ENCODE data around the gene PI4K2A.

Gene PI4K2A

GRCh38 chr10:97686962-97687784, 46.7 kb downstream of the PI4K2A start, which contains the start of gene AVPI1 (continued):
- no peak for TF ChIP-seq ZNF776 (tag by site-specific recombination; IDR thresholded peaks at IDR 0.05; ENCODE audit: borderline replicate concordance)
- no peak for TF ChIP-seq ZNF837 (tag by site-specific recombination; IDR thresholded peaks at IDR 0.05)
- TF ChIP-seq ZNF580 (tag by site-specific recombination; IDR thresholded peaks at IDR 0.05), result no peak
- TF ChIP-seq ZSCAN5A (tag by site-specific recombination; IDR thresholded peaks at IDR 0.05), result peak; percentile 71
- TF ChIP-seq ZNF175 (tag by site-specific recombination; IDR thresholded peaks at IDR 0.05), result no peak
- peak; percentile 23; the same call in 1 of the 2 replicates for TF ChIP-seq ZNF513 (tag by site-specific recombination; IDR thresholded peaks at IDR 0.05)
- TF ChIP-seq ZNF521 (tag by site-specific recombination; IDR thresholded peaks at IDR 0.05), result no peak
- TF ChIP-seq ZBTB21 (tag by site-specific recombination; IDR thresholded peaks at IDR 0.05), result peak; percentile 73
- TF ChIP-seq ZNF596 (tag by site-specific recombination; IDR thresholded peaks at IDR 0.05), result peak; percentile 57

GRCh38 chr10:97687785-97688781, 47.6 kb downstream of the PI4K2A start:
- POLR2A ChIA-PET, result interaction anchor here (0.5 to 3.4 kb wide), 16 partner anchors 10 to 201 kb away, joined by 3 to 36 read pairs (median 8); partner anchors contain the start of genes MARVELD1, PI4K2A and ZFYVE27
- TF ChIP-seq ZBTB8A (tag by site-specific recombination; IDR thresholded peaks at IDR 0.05) (no peak), ZBTB49 (tag by site-specific recombination; IDR thresholded peaks at IDR 0.05; ENCODE audit: low read depth) (no peak), ZNF398 (tag by site-specific recombination; IDR thresholded peaks at IDR 0.05) (peak; percentile 26; the same call in 1 of the 2 replicates), ZNF362 (tag by site-specific recombination; IDR thresholded peaks at IDR 0.05) (no peak), ZNF121 (tag by site-specific recombination; IDR thresholded peaks at IDR 0.05) (no peak), WT1 (tag by site-specific recombination; IDR thresholded peaks at IDR 0.05) (no peak), ZNF670 (tag by site-specific recombination; IDR thresholded peaks at IDR 0.05; ENCODE audit: low read depth) (no peak), ZNF16 (tag by site-specific recombination; IDR thresholded peaks at IDR 0.05; ENCODE audit: low read depth) (no peak), ZNF473 (tag by site-specific recombination; IDR thresholded peaks at IDR 0.05) (no peak), YY2 (tag by site-specific recombination; IDR thresholded peaks at IDR 0.05) (no peak), ZNF184 (tag by site-specific recombination; IDR thresholded peaks at IDR 0.05) (no peak), ZNF394 (tag by site-specific recombination; IDR thresholded peaks at IDR 0.05; ENCODE audit: borderline replicate concordance) (no peak), ZNF23 (tag by site-specific recombination; IDR thresholded peaks at IDR 0.05; ENCODE audit: borderline replicate concordance) (no peak), ZNF341 (tag by site-specific recombination; IDR thresholded peaks at IDR 0.05; ENCODE audit: low read depth) (0 out of 2 replicates have a peak, but pooled peaks have one; percentile 9)

More at GRCh38 chr10:97687785-97688781, 47.6 kb downstream of the PI4K2A start:
- H3K36me3 ChIP-seq (ENCODE audit: control insufficient read depth in 2 of 2, insufficient read depth in 1 of 2, low read length in 2 of 2), result no peaks in the 10 kb centered on the region
- H3K27ac ChIP-seq (ENCODE audit: extremely low read depth, low read depth, low read length), result peak overlapping the region; percentile 35; the same call in 1 of the 2 replicates
- CTCF ChIA-PET, result interaction anchor here (0.5 to 5.6 kb wide), 9 partner anchors 12 to 1217 kb away, joined by 3 to 52 read pairs (median 6); no protein-coding TSS in a partner anchor
- no peak overlapping the region for H3K4me3 ChIP-seq (ENCODE audit: low read depth, low read length)
- 0 out of 2 replicates have a peak, but pooled peaks cover 8% of the 10 kb centered on the region for H3K4me1 ChIP-seq (ENCODE audit: control insufficient read depth, insufficient read depth, low read length)
- H3K9me3 ChIP-seq (ENCODE audit: control insufficient read depth, insufficient read depth, low read depth, low read length), result no peaks in the 10 kb centered on the region
